H1 (cell line): ENCODE data around the gene CPE. TPM values are rescaled to one million over a fixed set of nuclear protein-coding genes. Genes with fewer than 3 reads are reported as not detected.

Source experiments
- BCL11A ChIP-seq, 2 experiments: IDR thresholded peaks; one replicate each; pipeline ENCODE4 v1.6.1; 2011; ENCODE audit warnings: low read depth in 2 of 2, low read length in 2 of 2, mild to moderate bottlenecking in 2 of 2
- GTF2F1 ChIP-seq: IDR thresholded peaks from 2 replicates; pipeline ENCODE4 v1.6.1; 2012; ENCODE audit warnings: low read depth, low read length, improper control_type of control experiment, borderline replicate concordance
- JUND ChIP-seq: IDR thresholded peaks from 2 replicates; pipeline ENCODE4 v1.6.1; 2011; ENCODE audit warnings: mild to moderate bottlenecking, improper control_type of control experiment, low read length
- RBBP5 ChIP-seq: IDR thresholded peaks from 2 replicates; pipeline ENCODE4 v1.7.1; 2012; ENCODE audit warnings: low read depth, mild to moderate bottlenecking, inconsistent platforms, low read length, moderate library complexity, borderline replicate concordance
- SIX5 ChIP-seq: IDR thresholded peaks from 2 replicates; pipeline ENCODE4 v1.6.1; 2011; ENCODE audit warnings: mild to moderate bottlenecking, low read depth, low read length
- SP4 ChIP-seq: IDR thresholded peaks from 2 replicates; pipeline ENCODE4 v1.6.1; 2012; ENCODE audit warnings: low read length, inconsistent platforms
- SUZ12 ChIP-seq: fragments of 200-600 bp; sonication (generic); IDR thresholded peaks from 2 replicates; pipeline ENCODE4 v1.6.1; 2012; ENCODE audit warnings: mild to moderate bottlenecking, inconsistent platforms, low read length, moderate library complexity, mixed read lengths
- polyA plus RNA-seq, 7 experiments: library from polyadenylated mRNA; depleted of rRNA in 3 of 7; stranded (reverse) in 5 of 7; unstranded in 2 of 7; fragments of >200 nt in 5 of 7; fragments of 200-250 nt in 2 of 7; gene quantifications; 1 replicate in 5 of 7; 2 replicates in 1 of 7; 4 replicates in 1 of 7; pipeline versions ENCODE4 v1.2.1 to v1.2.3, GENCODE V29; 2011 to 2013; ENCODE audit warnings: missing spikeins in 2 of 7, mixed read lengths in 2 of 7
- total RNA-seq: library from RNA; stranded (reverse); fragmentation: NEBNext Ultra II Directional; extraction: Animal tissue kit (Norgen Biotek cat#: 25700); gene quantifications from 2 replicates; pipeline ENCODE4 v1.2.1, GENCODE V29; 2021
- TF ChIP-seq, protein P1 (sequence below): fragments of 300-600 bp; sonication (generic); IDR thresholded peaks from 2 replicates; pipeline ENCODE4 v1.7.1; 2012; ENCODE audit warnings: low read length, moderate library complexity, mild to moderate bottlenecking, inconsistent platforms; ENCODE audit not compliant: insufficient replicate concordance
- TF ChIP-seq, protein P2 (sequence below): IDR thresholded peaks from 2 replicates; pipeline ENCODE4 v1.6.1; 2011; ENCODE audit warnings: low read depth, mild to moderate bottlenecking, low read length; ENCODE audit not compliant: insufficient read depth

The CPE gene
- total and polyA plus RNA-seq, 2 of the 8 experiments (the other 6 are each of a cell fraction or from before 2014, with no cell fraction given): 9.4 to 10.2 TPM

DNA sequence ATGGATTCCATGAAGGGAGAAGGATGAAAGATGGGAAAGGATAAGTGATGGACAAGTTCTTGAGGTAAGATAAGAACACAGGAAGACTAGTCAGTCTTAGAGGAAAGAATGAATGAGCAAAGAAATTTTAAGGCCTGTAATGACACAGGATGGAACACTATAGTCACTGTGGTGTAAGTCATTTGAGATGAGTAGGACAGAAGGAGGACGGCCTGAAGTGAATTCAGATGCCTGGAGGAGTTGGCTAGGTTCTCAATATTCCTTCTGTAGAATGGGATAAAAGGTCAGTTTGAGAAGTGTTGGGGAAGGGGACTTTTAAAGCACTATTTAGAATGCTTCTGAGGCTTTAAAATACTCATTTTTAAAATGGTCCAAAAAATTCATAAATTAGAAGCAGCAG lies 47.4 kb upstream of the CPE start (continued):
- TF ChIP-seq, protein P1, sequence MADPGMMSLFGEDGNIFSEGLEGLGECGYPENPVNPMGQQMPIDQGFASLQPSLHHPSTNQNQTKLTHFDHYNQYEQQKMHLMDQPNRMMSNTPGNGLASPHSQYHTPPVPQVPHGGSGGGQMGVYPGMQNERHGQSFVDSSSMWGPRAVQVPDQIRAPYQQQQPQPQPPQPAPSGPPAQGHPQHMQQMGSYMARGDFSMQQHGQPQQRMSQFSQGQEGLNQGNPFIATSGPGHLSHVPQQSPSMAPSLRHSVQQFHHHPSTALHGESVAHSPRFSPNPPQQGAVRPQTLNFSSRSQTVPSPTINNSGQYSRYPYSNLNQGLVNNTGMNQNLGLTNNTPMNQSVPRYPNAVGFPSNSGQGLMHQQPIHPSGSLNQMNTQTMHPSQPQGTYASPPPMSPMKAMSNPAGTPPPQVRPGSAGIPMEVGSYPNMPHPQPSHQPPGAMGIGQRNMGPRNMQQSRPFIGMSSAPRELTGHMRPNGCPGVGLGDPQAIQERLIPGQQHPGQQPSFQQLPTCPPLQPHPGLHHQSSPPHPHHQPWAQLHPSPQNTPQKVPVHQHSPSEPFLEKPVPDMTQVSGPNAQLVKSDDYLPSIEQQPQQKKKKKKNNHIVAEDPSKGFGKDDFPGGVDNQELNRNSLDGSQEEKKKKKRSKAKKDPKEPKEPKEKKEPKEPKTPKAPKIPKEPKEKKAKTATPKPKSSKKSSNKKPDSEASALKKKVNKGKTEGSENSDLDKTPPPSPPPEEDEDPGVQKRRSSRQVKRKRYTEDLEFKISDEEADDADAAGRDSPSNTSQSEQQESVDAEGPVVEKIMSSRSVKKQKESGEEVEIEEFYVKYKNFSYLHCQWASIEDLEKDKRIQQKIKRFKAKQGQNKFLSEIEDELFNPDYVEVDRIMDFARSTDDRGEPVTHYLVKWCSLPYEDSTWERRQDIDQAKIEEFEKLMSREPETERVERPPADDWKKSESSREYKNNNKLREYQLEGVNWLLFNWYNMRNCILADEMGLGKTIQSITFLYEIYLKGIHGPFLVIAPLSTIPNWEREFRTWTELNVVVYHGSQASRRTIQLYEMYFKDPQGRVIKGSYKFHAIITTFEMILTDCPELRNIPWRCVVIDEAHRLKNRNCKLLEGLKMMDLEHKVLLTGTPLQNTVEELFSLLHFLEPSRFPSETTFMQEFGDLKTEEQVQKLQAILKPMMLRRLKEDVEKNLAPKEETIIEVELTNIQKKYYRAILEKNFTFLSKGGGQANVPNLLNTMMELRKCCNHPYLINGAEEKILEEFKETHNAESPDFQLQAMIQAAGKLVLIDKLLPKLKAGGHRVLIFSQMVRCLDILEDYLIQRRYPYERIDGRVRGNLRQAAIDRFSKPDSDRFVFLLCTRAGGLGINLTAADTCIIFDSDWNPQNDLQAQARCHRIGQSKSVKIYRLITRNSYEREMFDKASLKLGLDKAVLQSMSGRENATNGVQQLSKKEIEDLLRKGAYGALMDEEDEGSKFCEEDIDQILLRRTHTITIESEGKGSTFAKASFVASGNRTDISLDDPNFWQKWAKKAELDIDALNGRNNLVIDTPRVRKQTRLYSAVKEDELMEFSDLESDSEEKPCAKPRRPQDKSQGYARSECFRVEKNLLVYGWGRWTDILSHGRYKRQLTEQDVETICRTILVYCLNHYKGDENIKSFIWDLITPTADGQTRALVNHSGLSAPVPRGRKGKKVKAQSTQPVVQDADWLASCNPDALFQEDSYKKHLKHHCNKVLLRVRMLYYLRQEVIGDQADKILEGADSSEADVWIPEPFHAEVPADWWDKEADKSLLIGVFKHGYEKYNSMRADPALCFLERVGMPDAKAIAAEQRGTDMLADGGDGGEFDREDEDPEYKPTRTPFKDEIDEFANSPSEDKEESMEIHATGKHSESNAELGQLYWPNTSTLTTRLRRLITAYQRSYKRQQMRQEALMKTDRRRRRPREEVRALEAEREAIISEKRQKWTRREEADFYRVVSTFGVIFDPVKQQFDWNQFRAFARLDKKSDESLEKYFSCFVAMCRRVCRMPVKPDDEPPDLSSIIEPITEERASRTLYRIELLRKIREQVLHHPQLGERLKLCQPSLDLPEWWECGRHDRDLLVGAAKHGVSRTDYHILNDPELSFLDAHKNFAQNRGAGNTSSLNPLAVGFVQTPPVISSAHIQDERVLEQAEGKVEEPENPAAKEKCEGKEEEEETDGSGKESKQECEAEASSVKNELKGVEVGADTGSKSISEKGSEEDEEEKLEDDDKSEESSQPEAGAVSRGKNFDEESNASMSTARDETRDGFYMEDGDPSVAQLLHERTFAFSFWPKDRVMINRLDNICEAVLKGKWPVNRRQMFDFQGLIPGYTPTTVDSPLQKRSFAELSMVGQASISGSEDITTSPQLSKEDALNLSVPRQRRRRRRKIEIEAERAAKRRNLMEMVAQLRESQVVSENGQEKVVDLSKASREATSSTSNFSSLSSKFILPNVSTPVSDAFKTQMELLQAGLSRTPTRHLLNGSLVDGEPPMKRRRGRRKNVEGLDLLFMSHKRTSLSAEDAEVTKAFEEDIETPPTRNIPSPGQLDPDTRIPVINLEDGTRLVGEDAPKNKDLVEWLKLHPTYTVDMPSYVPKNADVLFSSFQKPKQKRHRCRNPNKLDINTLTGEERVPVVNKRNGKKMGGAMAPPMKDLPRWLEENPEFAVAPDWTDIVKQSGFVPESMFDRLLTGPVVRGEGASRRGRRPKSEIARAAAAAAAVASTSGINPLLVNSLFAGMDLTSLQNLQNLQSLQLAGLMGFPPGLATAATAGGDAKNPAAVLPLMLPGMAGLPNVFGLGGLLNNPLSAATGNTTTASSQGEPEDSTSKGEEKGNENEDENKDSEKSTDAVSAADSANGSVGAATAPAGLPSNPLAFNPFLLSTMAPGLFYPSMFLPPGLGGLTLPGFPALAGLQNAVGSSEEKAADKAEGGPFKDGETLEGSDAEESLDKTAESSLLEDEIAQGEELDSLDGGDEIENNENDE: no peak
- TF ChIP-seq GTF2F1: no peak
- no peak for TF ChIP-seq RBBP5
- TF ChIP-seq, protein P2, sequence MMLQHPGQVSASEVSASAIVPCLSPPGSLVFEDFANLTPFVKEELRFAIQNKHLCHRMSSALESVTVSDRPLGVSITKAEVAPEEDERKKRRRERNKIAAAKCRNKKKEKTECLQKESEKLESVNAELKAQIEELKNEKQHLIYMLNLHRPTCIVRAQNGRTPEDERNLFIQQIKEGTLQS: no peak
- no peak for TF ChIP-seq SUZ12
- TF ChIP-seq SIX5: no peak
- no peak for TF ChIP-seq BCL11A (IDR thresholded peaks at IDR 0.05; ENCODE audit: low read depth in 2 of 2, low read length in 2 of 2)
- no peak for TF ChIP-seq JUND
- TF ChIP-seq SP4: no peak
